ENCODE data around the gene CREG2. TPM values are rescaled to one million over a fixed set of nuclear protein-coding genes. Genes with fewer than 3 reads are reported as not detected.

The CREG2 gene
- total and polyA plus RNA-seq, 7 donors, result 0.06 to 0.36 (median 0.28) TPM; not detected in 4

- no peak for DNase-seq
- TF ChIP-seq EP300 (IDR thresholded peaks at IDR 0.05) (no peak), POLR2AphosphoS5 (IDR thresholded peaks at IDR 0.05) (no peak), POLR2A (IDR thresholded peaks at IDR 0.05) (no peak)
- TF ChIP-seq, protein P1, sequence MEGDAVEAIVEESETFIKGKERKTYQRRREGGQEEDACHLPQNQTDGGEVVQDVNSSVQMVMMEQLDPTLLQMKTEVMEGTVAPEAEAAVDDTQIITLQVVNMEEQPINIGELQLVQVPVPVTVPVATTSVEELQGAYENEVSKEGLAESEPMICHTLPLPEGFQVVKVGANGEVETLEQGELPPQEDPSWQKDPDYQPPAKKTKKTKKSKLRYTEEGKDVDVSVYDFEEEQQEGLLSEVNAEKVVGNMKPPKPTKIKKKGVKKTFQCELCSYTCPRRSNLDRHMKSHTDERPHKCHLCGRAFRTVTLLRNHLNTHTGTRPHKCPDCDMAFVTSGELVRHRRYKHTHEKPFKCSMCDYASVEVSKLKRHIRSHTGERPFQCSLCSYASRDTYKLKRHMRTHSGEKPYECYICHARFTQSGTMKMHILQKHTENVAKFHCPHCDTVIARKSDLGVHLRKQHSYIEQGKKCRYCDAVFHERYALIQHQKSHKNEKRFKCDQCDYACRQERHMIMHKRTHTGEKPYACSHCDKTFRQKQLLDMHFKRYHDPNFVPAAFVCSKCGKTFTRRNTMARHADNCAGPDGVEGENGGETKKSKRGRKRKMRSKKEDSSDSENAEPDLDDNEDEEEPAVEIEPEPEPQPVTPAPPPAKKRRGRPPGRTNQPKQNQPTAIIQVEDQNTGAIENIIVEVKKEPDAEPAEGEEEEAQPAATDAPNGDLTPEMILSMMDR (IDR thresholded peaks at IDR 0.05), result no peak
- Histone ChIP-seq H3K4me1 (no peaks in the 10 kb centered on the region), H3K27me3 (no peaks in the 10 kb centered on the region), H3K36me3 (no peaks in the 10 kb centered on the region), H3K4me3 (no peak overlapping the region), H3K27ac (no peak overlapping the region), H3K9me3 (no peaks in the 10 kb centered on the region)
- intact Hi-C loops (cut with DNase I), result no loop called here
- 83 to 85% methylated on average over 5 of the region's 5 CpGs for WGBS, 2 donors
Measured at GRCh38 chr2:101368376-101368775, 18.9 kb downstream of the CREG2 start.

DNA sequence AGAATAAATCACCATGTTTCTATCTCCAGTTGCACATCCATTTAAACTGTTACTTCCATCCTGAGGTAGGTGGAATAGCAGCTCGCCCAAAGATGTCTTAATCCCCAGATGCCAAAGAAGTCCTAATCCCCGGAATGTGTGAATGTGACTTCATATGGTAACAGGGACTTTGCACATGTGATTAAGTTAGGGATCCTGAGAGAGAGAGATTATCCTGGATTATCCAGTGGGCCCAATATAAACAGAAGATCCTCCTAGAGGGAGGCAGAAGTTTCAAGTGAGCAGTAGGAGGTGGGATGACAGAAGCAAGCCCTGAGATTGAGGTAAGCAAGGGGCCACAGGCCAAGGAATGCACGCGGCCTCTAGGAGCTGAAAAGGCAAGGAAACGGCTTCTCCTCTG lies 19.8 kb downstream of the CREG2 start:
- no peak overlapping the region for H3K4me3 ChIP-seq
- intact Hi-C loops (cut with DNase I), result no loop called here
- H3K9me3 ChIP-seq, result no peaks in the 10 kb centered on the region
- TF ChIP-seq, protein P1 (IDR thresholded peaks at IDR 0.05), result no peak
- TF ChIP-seq EP300 (IDR thresholded peaks at IDR 0.05) (no peak), POLR2A (IDR thresholded peaks at IDR 0.05) (no peak), POLR2AphosphoS5 (IDR thresholded peaks at IDR 0.05) (no peak)
- no peaks in the 10 kb centered on the region for H3K27me3 ChIP-seq
- DNase-seq, result no peak
- no peaks in the 10 kb centered on the region for H3K36me3 ChIP-seq
- 91 to 92% methylated on average over 5 of the region's 5 CpGs for WGBS, 2 donors
- no peaks in the 10 kb centered on the region for H3K4me1 ChIP-seq
- no peak overlapping the region for H3K27ac ChIP-seq

GRCh38 chr2:101364878-101365277 lies 22.4 kb downstream of the CREG2 start:
- DNase-seq, result no peak
- Histone ChIP-seq H3K27me3 (no peaks in the 10 kb centered on the region), H3K27ac (no peak overlapping the region), H3K4me1 (no peaks in the 10 kb centered on the region), H3K9me3 (no peaks in the 10 kb centered on the region), H3K4me3 (no peak overlapping the region), H3K36me3 (no peaks in the 10 kb centered on the region)
- TF ChIP-seq EP300 (IDR thresholded peaks at IDR 0.05) (no peak), POLR2AphosphoS5 (IDR thresholded peaks at IDR 0.05) (no peak), POLR2A (IDR thresholded peaks at IDR 0.05) (no peak)
- TF ChIP-seq, protein P1 (IDR thresholded peaks at IDR 0.05), result no peak
- 88 to 95% methylated on average over 7 of the region's 7 CpGs for WGBS, 2 donors
- intact Hi-C loops (cut with DNase I), result no loop called here

GRCh38 chr2:101362777-101363176 lies 24.5 kb downstream of the CREG2 start:
- Histone ChIP-seq H3K4me1 (no peaks in the 10 kb centered on the region), H3K4me3 (no peak overlapping the region), H3K9me3 (no peaks in the 10 kb centered on the region), H3K27ac (no peak overlapping the region), H3K27me3 (no peaks in the 10 kb centered on the region), H3K36me3 (no peaks in the 10 kb centered on the region)
- WGBS, 2 donors, result 80 to 87% methylated on average over 4 of the region's 4 CpGs
- no peak for DNase-seq
- TF ChIP-seq EP300 (IDR thresholded peaks at IDR 0.05), result no peak
- no peak for TF ChIP-seq POLR2AphosphoS5 (IDR thresholded peaks at IDR 0.05)
- TF ChIP-seq, protein P1 (IDR thresholded peaks at IDR 0.05), result no peak
- TF ChIP-seq POLR2A (IDR thresholded peaks at IDR 0.05), result no peak
- intact Hi-C loops (cut with DNase I), result no loop called here

- DNase-seq, result no peak
Measured at GRCh38 chr2:101362316-101362715, 25.0 kb downstream of the CREG2 start.

More at GRCh38 chr2:101362316-101362715, 25.0 kb downstream of the CREG2 start:
- H3K4me1 ChIP-seq, result no peaks in the 10 kb centered on the region
- no peaks in the 10 kb centered on the region for H3K9me3 ChIP-seq
- no peaks in the 10 kb centered on the region for H3K36me3 ChIP-seq
- H3K27me3 ChIP-seq, result no peaks in the 10 kb centered on the region
- H3K27ac ChIP-seq, result no peak overlapping the region
- TF ChIP-seq POLR2A (IDR thresholded peaks at IDR 0.05), result no peak
- no peak for TF ChIP-seq POLR2AphosphoS5 (IDR thresholded peaks at IDR 0.05)
- no peak for TF ChIP-seq EP300 (IDR thresholded peaks at IDR 0.05)
- TF ChIP-seq, protein P1 (IDR thresholded peaks at IDR 0.05), result no peak
- intact Hi-C loops (cut with DNase I), result no loop called here
- WGBS, 2 donors, result 79 to 86% methylated on average over 3 of the region's 3 CpGs
- no peak overlapping the region for H3K4me3 ChIP-seq

Measured in sigmoid colon (tissue), 7 donors.